ENCODE data around the gene PROSER3.

DNA sequence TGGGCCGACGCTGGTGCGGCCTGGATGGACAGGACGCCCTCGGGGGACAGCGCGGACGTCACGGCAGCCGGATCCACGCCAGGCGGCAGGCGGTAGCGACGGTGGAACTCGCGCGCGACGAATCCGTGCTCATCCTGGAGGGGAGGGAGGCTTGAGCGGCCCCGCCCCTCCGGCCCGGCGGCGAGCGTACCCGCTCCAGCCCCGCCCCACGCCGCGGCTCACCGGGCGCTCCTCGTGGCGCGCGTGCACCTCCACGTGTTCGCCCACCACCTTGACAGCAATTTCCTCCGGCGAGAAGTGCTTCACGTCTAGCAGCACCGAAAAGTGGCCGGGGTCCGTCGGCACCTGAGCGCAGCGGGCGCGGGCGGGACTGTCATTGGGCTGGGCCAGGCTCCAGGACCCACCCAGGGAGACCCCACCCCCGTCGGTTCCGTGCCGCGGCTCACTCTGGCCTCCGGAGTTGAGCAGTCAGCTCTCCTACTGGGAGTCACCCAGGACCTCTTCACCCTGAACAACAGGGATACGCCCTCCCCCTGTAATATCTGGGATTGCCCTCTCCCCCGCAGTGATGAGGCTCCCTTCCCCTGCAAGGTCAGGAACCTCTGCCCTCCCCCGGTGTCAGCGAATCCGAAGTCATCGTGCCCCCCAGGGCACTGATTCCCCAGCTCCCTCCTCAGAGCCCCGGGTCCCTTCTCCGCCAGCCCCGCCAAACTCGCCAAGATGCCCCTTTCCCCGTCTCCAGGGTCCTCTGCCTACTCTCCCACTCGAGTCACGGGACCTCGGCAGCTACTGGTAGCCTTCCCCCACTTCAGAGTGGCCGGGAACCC is 2.2 kb upstream of the PROSER3 start:
- TF ChIP-seq, protein P1, sequence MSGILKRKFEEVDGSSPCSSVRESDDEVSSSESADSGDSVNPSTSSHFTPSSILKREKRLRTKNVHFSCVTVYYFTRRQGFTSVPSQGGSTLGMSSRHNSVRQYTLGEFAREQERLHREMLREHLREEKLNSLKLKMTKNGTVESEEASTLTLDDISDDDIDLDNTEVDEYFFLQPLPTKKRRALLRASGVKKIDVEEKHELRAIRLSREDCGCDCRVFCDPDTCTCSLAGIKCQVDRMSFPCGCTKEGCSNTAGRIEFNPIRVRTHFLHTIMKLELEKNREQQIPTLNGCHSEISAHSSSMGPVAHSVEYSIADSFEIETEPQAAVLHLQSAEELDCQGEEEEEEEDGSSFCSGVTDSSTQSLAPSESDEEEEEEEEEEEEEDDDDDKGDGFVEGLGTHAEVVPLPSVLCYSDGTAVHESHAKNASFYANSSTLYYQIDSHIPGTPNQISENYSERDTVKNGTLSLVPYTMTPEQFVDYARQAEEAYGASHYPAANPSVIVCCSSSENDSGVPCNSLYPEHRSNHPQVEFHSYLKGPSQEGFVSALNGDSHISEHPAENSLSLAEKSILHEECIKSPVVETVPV (CRISPR knock-in tag; IDR thresholded peaks at IDR 0.05), result no peak
- TF ChIP-seq ZNF565 (CRISPR knock-in tag; conservative IDR thresholded peaks at IDR 0.05; ENCODE audit: low read depth), result no peak
- TF ChIP-seq ZC3H10 (CRISPR knock-in tag; IDR thresholded peaks at IDR 0.05), result no peak
- no peak for TF ChIP-seq CSDC2 (CRISPR knock-in tag; IDR thresholded peaks at IDR 0.05)
- no peak for TF ChIP-seq ARNTL (CRISPR knock-in tag; IDR thresholded peaks at IDR 0.05; ENCODE audit: borderline replicate concordance, low read depth)
- TF ChIP-seq, protein P2, sequence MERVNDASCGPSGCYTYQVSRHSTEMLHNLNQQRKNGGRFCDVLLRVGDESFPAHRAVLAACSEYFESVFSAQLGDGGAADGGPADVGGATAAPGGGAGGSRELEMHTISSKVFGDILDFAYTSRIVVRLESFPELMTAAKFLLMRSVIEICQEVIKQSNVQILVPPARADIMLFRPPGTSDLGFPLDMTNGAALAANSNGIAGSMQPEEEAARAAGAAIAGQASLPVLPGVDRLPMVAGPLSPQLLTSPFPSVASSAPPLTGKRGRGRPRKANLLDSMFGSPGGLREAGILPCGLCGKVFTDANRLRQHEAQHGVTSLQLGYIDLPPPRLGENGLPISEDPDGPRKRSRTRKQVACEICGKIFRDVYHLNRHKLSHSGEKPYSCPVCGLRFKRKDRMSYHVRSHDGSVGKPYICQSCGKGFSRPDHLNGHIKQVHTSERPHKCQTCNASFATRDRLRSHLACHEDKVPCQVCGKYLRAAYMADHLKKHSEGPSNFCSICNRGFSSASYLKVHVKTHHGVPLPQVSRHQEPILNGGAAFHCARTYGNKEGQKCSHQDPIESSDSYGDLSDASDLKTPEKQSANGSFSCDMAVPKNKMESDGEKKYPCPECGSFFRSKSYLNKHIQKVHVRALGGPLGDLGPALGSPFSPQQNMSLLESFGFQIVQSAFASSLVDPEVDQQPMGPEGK (CRISPR knock-in tag; IDR thresholded peaks at IDR 0.05; ENCODE audit: borderline replicate concordance), result no peak
- TF ChIP-seq, protein P3, sequence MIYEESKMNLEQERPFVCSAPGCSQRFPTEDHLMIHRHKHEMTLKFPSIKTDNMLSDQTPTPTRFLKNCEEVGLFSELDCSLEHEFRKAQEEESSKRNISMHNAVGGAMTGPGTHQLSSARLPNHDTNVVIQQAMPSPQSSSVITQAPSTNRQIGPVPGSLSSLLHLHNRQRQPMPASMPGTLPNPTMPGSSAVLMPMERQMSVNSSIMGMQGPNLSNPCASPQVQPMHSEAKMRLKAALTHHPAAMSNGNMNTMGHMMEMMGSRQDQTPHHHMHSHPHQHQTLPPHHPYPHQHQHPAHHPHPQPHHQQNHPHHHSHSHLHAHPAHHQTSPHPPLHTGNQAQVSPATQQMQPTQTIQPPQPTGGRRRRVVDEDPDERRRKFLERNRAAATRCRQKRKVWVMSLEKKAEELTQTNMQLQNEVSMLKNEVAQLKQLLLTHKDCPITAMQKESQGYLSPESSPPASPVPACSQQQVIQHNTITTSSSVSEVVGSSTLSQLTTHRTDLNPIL (CRISPR knock-in tag; IDR thresholded peaks at IDR 0.05; ENCODE audit: low read depth), result no peak
- no peak for TF ChIP-seq ZFP30 (CRISPR knock-in tag; IDR thresholded peaks at IDR 0.05)
- no peak for TF ChIP-seq TOX (CRISPR knock-in tag; IDR thresholded peaks at IDR 0.05; ENCODE audit: borderline replicate concordance)
- no peak for TF ChIP-seq BACH2 (CRISPR knock-in tag; IDR thresholded peaks at IDR 0.05; ENCODE audit: borderline replicate concordance)
- no peak for TF ChIP-seq ZNF70 (CRISPR knock-in tag; IDR thresholded peaks at IDR 0.05)
- no peak for TF ChIP-seq SNAI2 (CRISPR knock-in tag; IDR thresholded peaks at IDR 0.05)
- no peak for TF ChIP-seq ZFP3 (CRISPR knock-in tag; IDR thresholded peaks at IDR 0.05)
- no peak for TF ChIP-seq PPARA (CRISPR knock-in tag; IDR thresholded peaks at IDR 0.05; ENCODE audit: borderline replicate concordance)

Data from SK-N-SH treated with all-trans-retinoic acid at 6 μM for 48 hours (cell line).